Endometrial microvascular endothelial cells (primary cell): ENCODE results near the gene CPNE1. TPM values are rescaled to one million over a fixed set of nuclear protein-coding genes. Genes with fewer than 3 reads are reported as not detected.

Experiments
- in situ Hi-C: cut with HindIII; loops from 2 replicates; pipeline ENCODE4 v1.10.0; 2017; ENCODE audit warnings: low sequenced_read_pairs, low pct_unique_long_range_greater_than_20kb; ENCODE audit errors: inconsistent ontology term
- total RNA-seq: library from RNA; depleted of rRNA; stranded (reverse); fragments of >200 nt; gene quantifications from one replicate; pipeline ENCODE4 v1.2.3, GENCODE V29; 2015; ENCODE audit errors: inconsistent ontology term

The CPNE1 gene
- total RNA-seq, 1 donor from 2014 or later = 157 TPM

GRCh38 chr20:35583636-35584560 lies 80.8 kb downstream of the CPNE1 start:
- in situ Hi-C loops = no loop called here

DNA sequence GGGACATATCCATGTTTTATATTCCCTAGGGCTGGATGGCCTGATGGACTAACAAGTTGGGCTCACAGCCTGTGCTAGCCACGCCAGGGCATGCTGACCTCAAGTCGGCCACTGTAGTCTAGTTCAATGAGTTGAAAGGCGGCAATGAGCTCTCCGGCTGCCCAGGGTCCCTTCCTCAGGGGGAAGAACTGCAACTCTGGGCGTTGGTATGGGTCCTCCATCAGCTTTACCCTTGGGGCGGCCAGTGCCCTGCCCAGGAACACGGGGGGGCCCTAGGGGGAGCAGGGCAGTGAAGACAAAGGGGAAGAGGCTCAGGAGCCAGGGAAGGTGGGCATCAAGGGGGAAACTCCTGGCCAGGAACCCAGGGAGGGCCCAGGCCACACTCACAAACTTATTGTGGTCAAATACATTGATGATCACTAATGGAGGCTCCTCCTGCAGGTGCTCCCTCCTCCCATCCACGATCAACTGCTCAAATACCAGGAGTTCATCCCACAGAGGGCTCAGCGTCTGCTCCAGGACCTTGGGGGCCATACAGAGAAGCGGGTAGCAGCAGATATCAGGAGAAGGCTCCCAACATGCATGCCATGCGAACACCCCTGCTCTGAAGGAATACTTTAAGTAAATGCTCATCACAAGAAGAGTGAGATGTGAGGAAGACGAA lies 81.8 kb downstream of the CPNE1 start:
- in situ Hi-C loops = no loop called here

- in situ Hi-C loops = no loop called here
Observed at GRCh38 chr20:35582131-35582530, 82.6 kb downstream of the CPNE1 start.

GRCh38 chr20:35579196-35579595 lies 85.5 kb downstream of the CPNE1 start:
- in situ Hi-C loops = no loop called here

DNA sequence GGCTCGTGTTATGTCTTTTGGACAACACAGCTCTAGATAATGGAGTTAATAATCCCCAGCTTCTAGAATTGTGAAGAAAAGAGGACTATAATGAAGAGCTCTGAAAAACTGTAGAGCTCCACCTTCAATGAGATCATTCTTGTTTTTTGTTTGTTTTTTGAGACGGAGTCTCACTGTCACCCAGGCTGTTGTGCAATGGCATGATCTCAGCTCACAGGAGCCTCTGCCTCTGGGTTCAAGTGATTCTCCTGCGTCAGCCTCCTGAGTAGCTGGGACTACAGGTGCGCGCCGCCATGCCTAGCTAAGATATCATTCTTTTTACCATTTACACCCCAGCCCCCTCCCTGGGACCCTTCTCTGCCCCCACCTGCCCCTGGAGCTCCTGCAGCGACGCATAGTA lies 86.2 kb downstream of the CPNE1 start:
- in situ Hi-C loops = no loop called here

DNA sequence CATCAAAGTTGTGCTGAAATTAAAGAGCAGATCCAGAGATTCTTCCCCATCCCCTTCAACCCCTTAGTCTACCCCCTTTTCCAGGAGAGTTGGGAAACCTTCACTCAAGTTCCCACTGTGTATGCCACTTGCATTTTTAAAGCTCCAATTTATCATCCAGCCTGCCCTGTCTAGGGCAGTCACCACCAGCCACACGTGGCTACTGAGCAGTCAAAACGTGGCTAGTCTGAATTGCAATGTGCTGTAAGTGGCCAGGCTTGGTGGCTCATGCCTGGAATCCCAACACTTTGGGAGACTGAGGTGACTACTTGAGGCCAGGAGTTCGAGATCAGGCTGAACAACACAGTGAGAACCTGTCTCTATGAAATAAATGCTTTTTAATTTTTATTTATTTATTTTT lies 87.9 kb downstream of the CPNE1 start:
- in situ Hi-C loops = no loop called here

Other genes with a start within 250 kb of the CPNE1 start
- 0.19 TPM for gene GDF5, start 226.7 kb downstream of the CPNE1 start, total RNA-seq
- gene CEP250, start 209.3 kb downstream of the CPNE1 start, total RNA-seq = 29.5 TPM
- not detected for gene C20orf173, start 135.2 kb downstream of the CPNE1 start, total RNA-seq
- gene ERGIC3, start 122.8 kb downstream of the CPNE1 start, total RNA-seq = 294 TPM
- gene SPAG4, start 49.1 kb downstream of the CPNE1 start, total RNA-seq = 1.0 TPM
- 38.9 TPM for gene RBM12, start within 50 bp of the CPNE1 start, total RNA-seq
- 25.6 TPM for gene NFS1, start 34.5 kb upstream of the CPNE1 start, total RNA-seq
- gene ROMO1, start 34.5 kb upstream of the CPNE1 start, total RNA-seq = 520 TPM
- gene RBM39, start 77.4 kb upstream of the CPNE1 start, total RNA-seq = 144 TPM
- 29.5 TPM for gene PHF20, start 107.1 kb upstream of the CPNE1 start, total RNA-seq